ENCODE data around the gene CLEC11A.

DNA sequence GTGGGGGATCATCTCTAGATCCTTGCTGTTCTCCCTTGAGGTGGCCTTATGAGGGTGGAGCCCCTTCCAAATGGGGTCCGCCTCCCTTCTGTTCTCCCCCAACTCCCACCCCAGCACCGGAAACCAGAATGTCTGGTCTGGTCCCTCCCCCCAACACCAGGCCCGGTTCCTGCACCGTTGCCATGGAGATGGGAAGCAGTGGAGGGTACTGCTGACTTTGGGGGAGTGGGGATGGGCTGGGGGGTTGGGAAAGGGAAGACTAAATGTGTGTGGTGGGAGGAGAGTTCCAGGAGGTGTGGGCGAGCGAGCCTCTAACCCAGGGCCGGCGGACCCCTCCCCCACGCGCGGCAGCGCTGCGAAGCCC is 5.3 kb upstream of the CLEC11A start:
- TF ChIP-seq, protein P1, sequence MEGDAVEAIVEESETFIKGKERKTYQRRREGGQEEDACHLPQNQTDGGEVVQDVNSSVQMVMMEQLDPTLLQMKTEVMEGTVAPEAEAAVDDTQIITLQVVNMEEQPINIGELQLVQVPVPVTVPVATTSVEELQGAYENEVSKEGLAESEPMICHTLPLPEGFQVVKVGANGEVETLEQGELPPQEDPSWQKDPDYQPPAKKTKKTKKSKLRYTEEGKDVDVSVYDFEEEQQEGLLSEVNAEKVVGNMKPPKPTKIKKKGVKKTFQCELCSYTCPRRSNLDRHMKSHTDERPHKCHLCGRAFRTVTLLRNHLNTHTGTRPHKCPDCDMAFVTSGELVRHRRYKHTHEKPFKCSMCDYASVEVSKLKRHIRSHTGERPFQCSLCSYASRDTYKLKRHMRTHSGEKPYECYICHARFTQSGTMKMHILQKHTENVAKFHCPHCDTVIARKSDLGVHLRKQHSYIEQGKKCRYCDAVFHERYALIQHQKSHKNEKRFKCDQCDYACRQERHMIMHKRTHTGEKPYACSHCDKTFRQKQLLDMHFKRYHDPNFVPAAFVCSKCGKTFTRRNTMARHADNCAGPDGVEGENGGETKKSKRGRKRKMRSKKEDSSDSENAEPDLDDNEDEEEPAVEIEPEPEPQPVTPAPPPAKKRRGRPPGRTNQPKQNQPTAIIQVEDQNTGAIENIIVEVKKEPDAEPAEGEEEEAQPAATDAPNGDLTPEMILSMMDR (IDR thresholded peaks at IDR 0.05), result no peak
- no peak for TF ChIP-seq POLR2AphosphoS5 (IDR thresholded peaks at IDR 0.05)

Measured in upper lobe of left lung (tissue), 4 donors.